ENCODE data around the gene FAM171A2. TPM values are rescaled to one million over a fixed set of nuclear protein-coding genes. Genes with fewer than 3 reads are reported as not detected.
"Not testable (repeated sequence)": the region's sequence is repeated elsewhere in the genome, so short reads cannot be mapped to it uniquely, and the experiment has no call there.

The FAM171A2 gene
- polyA plus RNA-seq, 4 donors: 28.5 to 57.4 (median 44.5) TPM

GRCh38 chr17:44348234-44348987 is 15.2 kb downstream of the FAM171A2 start:
- no peak for DNase-seq (ENCODE audit: low read depth in 4 of 4, low spot score in 2 of 4)

- not testable (repeated sequence) for DNase-seq (ENCODE audit: low read depth in 4 of 4, low spot score in 2 of 4)
These were observed 16.2 kb downstream of the FAM171A2 start for GRCh38 chr17:44347206-44348055.

- no peak for DNase-seq (ENCODE audit: low read depth in 4 of 4, low spot score in 2 of 4)
These were observed 17.4 kb downstream of the FAM171A2 start for GRCh38 chr17:44346064-44346844.

- DNase-seq (ENCODE audit: low read depth in 4 of 4, low spot score in 2 of 4): no peak
These were observed 18.1 kb downstream of the FAM171A2 start for GRCh38 chr17:44345454-44346026.

GRCh38 chr17:44344939-44345453 is 18.7 kb downstream of the FAM171A2 start, which contains the start of gene GRN:
GRN (plus strand) TSS chr17:44345302; CDS start chr17:44349165, 3,863 bp downstream.
- peak in 3 of 4 donors; percentile 95 to 99 (median 99) for DNase-seq (ENCODE audit: low read depth in 4 of 4, low spot score in 2 of 4)

GRCh38 chr17:44343510-44344209 is 20.0 kb downstream of the FAM171A2 start:
- no peak for DNase-seq (ENCODE audit: low read depth in 4 of 4, low spot score in 2 of 4)

GRCh38 chr17:44340553-44340952 is 23.1 kb downstream of the FAM171A2 start:
- not testable (repeated sequence) for DNase-seq (ENCODE audit: low read depth in 4 of 4, low spot score in 2 of 4)

- DNase-seq (ENCODE audit: low read depth in 4 of 4, low spot score in 2 of 4): no peak
These were observed 25.0 kb downstream of the FAM171A2 start for GRCh38 chr17:44338702-44339101.

GRCh38 chr17:44335968-44336367 is 27.7 kb downstream of the FAM171A2 start:
- no peak for DNase-seq (ENCODE audit: low read depth in 4 of 4, low spot score in 2 of 4)

GRCh38 chr17:44335564-44335963 is 28.1 kb downstream of the FAM171A2 start:
- DNase-seq (ENCODE audit: low read depth in 4 of 4, low spot score in 2 of 4): no peak

GRCh38 chr17:44334727-44335126 is 28.9 kb downstream of the FAM171A2 start:
- no peak for DNase-seq (ENCODE audit: low read depth in 4 of 4, low spot score in 2 of 4)

- no peak for DNase-seq (ENCODE audit: low read depth in 4 of 4, low spot score in 2 of 4)
These were observed 29.3 kb downstream of the FAM171A2 start for GRCh38 chr17:44334315-44334714.

GRCh38 chr17:44333371-44333770 is 30.3 kb downstream of the FAM171A2 start:
- no peak for DNase-seq (ENCODE audit: low read depth in 4 of 4, low spot score in 2 of 4)

GRCh38 chr17:44331249-44331760 is 32.3 kb downstream of the FAM171A2 start:
- DNase-seq (ENCODE audit: low read depth in 4 of 4, low spot score in 2 of 4): peak in 1 of 4 donors; percentile 77

- not testable (repeated sequence) for DNase-seq (ENCODE audit: low read depth in 4 of 4, low spot score in 2 of 4)
These were observed 33.4 kb downstream of the FAM171A2 start for GRCh38 chr17:44330263-44330662.

GRCh38 chr17:44329516-44329915 is 34.1 kb downstream of the FAM171A2 start:
- DNase-seq (ENCODE audit: low read depth in 4 of 4, low spot score in 2 of 4): not testable (repeated sequence)

- DNase-seq (ENCODE audit: low read depth in 4 of 4, low spot score in 2 of 4): no peak
These were observed 35.8 kb downstream of the FAM171A2 start for GRCh38 chr17:44327715-44328449.

- DNase-seq (ENCODE audit: low read depth in 4 of 4, low spot score in 2 of 4): peak in 3 of 4 donors; percentile 85 to 95 (median 91)
These were observed 36.7 kb downstream of the FAM171A2 start for GRCh38 chr17:44326861-44327444.
